LHCN-M2 (cell line): ENCODE measurements around the gene ANKUB1. TPM values are rescaled to one million over a fixed set of nuclear protein-coding genes. Genes with fewer than 3 reads are reported as not detected.

ENCODE experiments used
- DNase-seq: peaks from one replicate; pipeline ENCODE4 v3.0.0-alpha.2; 2012; ENCODE audit warnings: low read depth
- total RNA-seq: library from RNA; depleted of rRNA; stranded (reverse); fragments of >200 nt; gene quantifications from 2 replicates; pipeline ENCODE4 v1.2.3, GENCODE V29; 2014

ANKUB1 gene
- total RNA-seq, 1 experiment from 2014 or later = 0.06 TPM

- DNase-seq = no peak
These were observed 28.7 kb downstream of the ANKUB1 start for GRCh38 chr3:149763565-149764195.

- DNase-seq = no peak
These were observed 38.6 kb downstream of the ANKUB1 start for GRCh38 chr3:149753717-149754116.

GRCh38 chr3:149752788-149753136 is 39.6 kb downstream of the ANKUB1 start:
- no peak for DNase-seq

GRCh38 chr3:149752051-149752787 is 40.1 kb downstream of the ANKUB1 start, which contains the start of gene COMMD2:
TSS of gene COMMD2 (minus strand) at chr3:149752489. CDS start at chr3:149752444, 45 bp downstream.
- DNase-seq = peak; percentile 85

- DNase-seq = no peak
These were observed 40.8 kb downstream of the ANKUB1 start for GRCh38 chr3:149751551-149751950.

GRCh38 chr3:149744606-149745005 is 47.7 kb downstream of the ANKUB1 start:
- no peak for DNase-seq

- DNase-seq = no peak
These were observed 48.2 kb downstream of the ANKUB1 start for GRCh38 chr3:149744151-149744550.

- no peak for DNase-seq
These were observed 53.0 kb downstream of the ANKUB1 start for GRCh38 chr3:149739396-149739795.

- no peak for DNase-seq
These were observed 53.5 kb downstream of the ANKUB1 start for GRCh38 chr3:149738876-149739275.

- DNase-seq = no peak
These were observed 55.5 kb downstream of the ANKUB1 start for GRCh38 chr3:149736953-149737205.

GRCh38 chr3:149736175-149736952 is 56.0 kb downstream of the ANKUB1 start:
- peak; percentile 46 for DNase-seq

- DNase-seq = no peak
These were observed 60.1 kb downstream of the ANKUB1 start for GRCh38 chr3:149732234-149732633.

- no peak for DNase-seq
These were observed 64.7 kb downstream of the ANKUB1 start for GRCh38 chr3:149727656-149728055.

- peak; percentile 32 for DNase-seq
These were observed 65.5 kb downstream of the ANKUB1 start for GRCh38 chr3:149726716-149727407.

- no peak for DNase-seq
These were observed 68.6 kb downstream of the ANKUB1 start for GRCh38 chr3:149723781-149724180.

- DNase-seq = no peak
These were observed 71.4 kb downstream of the ANKUB1 start for GRCh38 chr3:149720918-149721317.

GRCh38 chr3:149717391-149718056 is 74.8 kb downstream of the ANKUB1 start:
- peak; percentile 78 for DNase-seq

GRCh38 chr3:149716984-149717383 is 75.4 kb downstream of the ANKUB1 start:
- no peak for DNase-seq

- DNase-seq = no peak
These were observed 77.1 kb downstream of the ANKUB1 start for GRCh38 chr3:149715247-149715646.

- no peak for DNase-seq
These were observed 78.4 kb downstream of the ANKUB1 start for GRCh38 chr3:149713730-149714654.
